ENCODE data around the gene SNURF.
"Not testable (repeated sequence)": the region's sequence is repeated elsewhere in the genome, so short reads cannot be mapped to it uniquely, and the experiment has no call there.

Gene SNURF

GRCh38 chr15:24971052-24971451 is 16.3 kb downstream of the SNURF start:
- no peak for DNase-seq (ENCODE audit: low read depth in 2 of 2)

GRCh38 chr15:24971772-24972171 is 17.0 kb downstream of the SNURF start:
- no peak for DNase-seq (ENCODE audit: low read depth in 2 of 2)

DNA sequence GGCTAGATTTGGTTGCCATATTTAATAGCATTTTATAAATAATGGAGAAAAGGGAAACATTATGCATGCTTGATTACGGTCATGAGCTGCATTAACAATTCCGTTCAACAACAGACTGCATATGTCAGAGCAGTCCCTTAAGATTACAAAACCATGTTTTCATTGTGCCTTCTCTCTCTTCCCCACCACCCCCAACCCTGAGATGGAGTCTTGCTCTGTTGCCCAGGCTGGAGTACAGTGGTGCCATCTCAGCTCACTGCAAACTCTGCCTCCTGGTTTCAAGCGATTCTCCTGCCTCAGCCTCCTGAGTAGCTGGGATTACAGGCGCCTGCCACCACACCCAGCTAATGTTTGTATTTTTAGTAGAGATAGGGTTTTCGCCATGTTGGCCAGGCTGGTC is 17.9 kb downstream of the SNURF start:
- DNase-seq (ENCODE audit: low read depth in 2 of 2) = not testable (repeated sequence)

- DNase-seq (ENCODE audit: low read depth in 2 of 2) = no peak
Observed at GRCh38 chr15:24976932-24977331, 22.1 kb downstream of the SNURF start.

GRCh38 chr15:24977686-24978085 is 22.9 kb downstream of the SNURF start:
- DNase-seq (ENCODE audit: low read depth in 2 of 2) = no peak

- no peak for DNase-seq (ENCODE audit: low read depth in 2 of 2)
Observed at GRCh38 chr15:24985224-24985623, 30.4 kb downstream of the SNURF start.

DNA sequence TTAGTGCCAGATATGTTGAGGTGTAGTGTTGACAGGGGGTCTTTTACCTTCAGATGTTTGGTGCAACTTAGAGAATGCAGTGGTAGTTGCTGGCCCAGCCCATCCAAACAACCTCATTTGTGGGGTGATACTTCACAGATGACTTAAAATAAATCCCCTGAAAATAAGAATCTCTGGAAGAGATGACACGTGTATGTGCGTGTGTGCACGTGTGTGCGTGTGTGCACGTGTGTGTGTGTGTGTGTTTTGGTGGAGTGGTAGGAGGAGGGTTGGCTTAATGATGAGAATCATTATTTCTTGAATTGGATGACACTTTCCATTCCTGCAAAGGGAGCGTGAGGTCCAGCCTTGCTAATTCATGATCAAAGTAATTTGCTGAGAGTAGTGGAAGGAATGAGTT is 31.9 kb downstream of the SNURF start:
- no peak for DNase-seq (ENCODE audit: low read depth in 2 of 2)
